Measurements from ENCODE around the gene TCF15.

TCF15 gene

GRCh38 chr20:575230-575629, 34.9 kb downstream of the TCF15 start:
- no peak for DNase-seq

- DNase-seq: no peak
Measured at GRCh38 chr20:574297-574942, 35.7 kb downstream of the TCF15 start.

GRCh38 chr20:573414-574296, 36.5 kb downstream of the TCF15 start:
- no peak for DNase-seq

- DNase-seq: no peak
Measured at GRCh38 chr20:572727-573126, 37.4 kb downstream of the TCF15 start.

GRCh38 chr20:571754-572441, 38.2 kb downstream of the TCF15 start:
- no peak for DNase-seq

GRCh38 chr20:568673-569415, 41.3 kb downstream of the TCF15 start:
- no peak for DNase-seq

- no peak for DNase-seq
Measured at GRCh38 chr20:568097-568652, 41.9 kb downstream of the TCF15 start.

- DNase-seq: no peak
Measured at GRCh38 chr20:564192-564591, 45.9 kb downstream of the TCF15 start.

GRCh38 chr20:563187-563586, 46.9 kb downstream of the TCF15 start:
- no peak for DNase-seq

GRCh38 chr20:562232-562897, 47.7 kb downstream of the TCF15 start:
- no peak for DNase-seq

GRCh38 chr20:561437-562231, 48.5 kb downstream of the TCF15 start:
- DNase-seq: peak; percentile 34

- no peak for DNase-seq
Measured at GRCh38 chr20:560680-561079, 49.4 kb downstream of the TCF15 start.

- DNase-seq: no peak
Measured at GRCh38 chr20:558117-558516, 52.0 kb downstream of the TCF15 start.

- no peak for DNase-seq
Measured at GRCh38 chr20:556984-557383, 53.1 kb downstream of the TCF15 start.

GRCh38 chr20:555976-556385, 54.1 kb downstream of the TCF15 start:
- peak; percentile 50 for DNase-seq
